ENCODE results near the gene DACH1.

- TF ChIP-seq POLR2AphosphoS5 (IDR thresholded peaks at IDR 0.05; ENCODE audit: borderline replicate concordance, low read depth, low read length) (no peak), EZH2 (IDR thresholded peaks at IDR 0.05) (no peak), FOXP2 (optimal IDR thresholded peaks at IDR 0.05; ENCODE audit: control extremely low read depth, extremely low read length, insufficient read depth) (no peak)
These were observed 81.6 kb downstream of the DACH1 start for GRCh38 chr13:71785361-71785760.
